Naive thymus-derived CD4-positive, alpha-beta T cell (primary cell): ENCODE results near the gene TRMT61A. TPM values are rescaled to one million over a fixed set of nuclear protein-coding genes. Genes with fewer than 3 reads are reported as not detected.

Experiments
- ATAC-seq: fragments of 150-1000 bp; cut with Tn5 transposase; 2 replicates; pipeline ENCODE4 v1.10.0; 2021; ENCODE audit warnings: mild to moderate bottlenecking, moderate library complexity
- CTCF ChIA-PET: fragments of 350-600 bp; sonication (Branson Sonifier 250); formaldehyde crosslinking; loops from one replicate; lab custom pipeline; 2021; ENCODE audit warnings: antibody characterized with exemption; lab: Charles Lee
- POLR2A ChIA-PET: fragments of 350-600 bp; sonication (Branson Sonifier 250); formaldehyde crosslinking; loops from one replicate; lab custom pipeline; 2021; ENCODE audit warnings: antibody characterized with exemption, inconsistent platforms; lab: Charles Lee
- DNase-seq, 9 donors: peaks; one replicate each; pipeline versions ENCODE4 v3.0.0 to v3.0.0-alpha.2; 2020 to 2022; ENCODE audit warnings: mixed read lengths in 1 of 9
- H3K27ac ChIP-seq: one replicate; pipeline ENCODE4 v1.7.0; 2013; ENCODE audit warnings: mild to moderate bottlenecking, low read depth, low read length, moderate library complexity
- H3K27me3 ChIP-seq, 2 donors: one replicate each; pipeline ENCODE4 v1.7.0; 2013; ENCODE audit warnings: low read length in 2 of 2, mild to moderate bottlenecking in 2 of 2, moderate library complexity in 2 of 2; ENCODE audit not compliant: control insufficient read depth in 2 of 2, insufficient read depth in 2 of 2
- H3K36me3 ChIP-seq, 3 experiments: 1 replicate in 2 of 3; 2 replicates in 1 of 3; pipeline ENCODE4 v1.7.0; 2013; ENCODE audit warnings: low read length in 3 of 3, mild to moderate bottlenecking in 3 of 3, moderate library complexity in 1 of 3; ENCODE audit not compliant: insufficient read depth in 3 of 3, control insufficient read depth in 2 of 3
- H3K4me1 ChIP-seq, 2 donors: one replicate each; pipeline ENCODE4 v1.7.0; 2013; ENCODE audit warnings: low read length in 2 of 2, mild to moderate bottlenecking in 2 of 2, moderate library complexity in 1 of 2; ENCODE audit not compliant: control insufficient read depth in 2 of 2, insufficient read depth in 2 of 2
- H3K4me3 ChIP-seq: 2 replicates; pipeline ENCODE4 v1.7.0; 2013; ENCODE audit warnings: mild to moderate bottlenecking, low read length
- H3K9me3 ChIP-seq, 3 experiments: 1 replicate in 2 of 3; 2 replicates in 1 of 3; pipeline ENCODE4 v1.7.0; 2013; ENCODE audit warnings: low read length in 3 of 3; ENCODE audit not compliant: control insufficient read depth in 2 of 3
- H3K27ac Mint-ChIP-seq, 9 donors: one replicate each; pipeline ENCODE4 v1.8.0; 2020 to 2022; ENCODE audit warnings: mixed read lengths in 9 of 9, mild to moderate bottlenecking in 8 of 9, moderate library complexity in 5 of 9, inconsistent platforms in 2 of 9
- H3K27me3 Mint-ChIP-seq, 5 donors: one replicate each; pipeline ENCODE4 v1.8.0; 2021 to 2022; ENCODE audit warnings: mixed read lengths in 5 of 5, mild to moderate bottlenecking in 1 of 5
- H3K36me3 Mint-ChIP-seq, 5 donors: one replicate each; pipeline ENCODE4 v1.8.0; 2020 to 2022; ENCODE audit warnings: mixed read lengths in 5 of 5, mild to moderate bottlenecking in 3 of 5, inconsistent platforms in 1 of 5
- H3K4me1 Mint-ChIP-seq, 7 donors: one replicate each; pipeline ENCODE4 v1.8.0; 2020 to 2022; ENCODE audit warnings: mixed read lengths in 7 of 7, mild to moderate bottlenecking in 3 of 7, inconsistent platforms in 1 of 7
- H3K4me3 Mint-ChIP-seq, 10 donors: one replicate each; pipeline ENCODE4 v1.8.0; 2020 to 2022; ENCODE audit warnings: mild to moderate bottlenecking in 10 of 10, mixed read lengths in 10 of 10, moderate library complexity in 6 of 10, inconsistent platforms in 2 of 10
- H3K9me3 Mint-ChIP-seq, 11 donors: one replicate each; pipeline ENCODE4 v1.8.0; 2020 to 2022; ENCODE audit warnings: mixed read lengths in 11 of 11, mild to moderate bottlenecking in 4 of 11, inconsistent platforms in 1 of 11, moderate library complexity in 1 of 11
- intact Hi-C, 2 donors: fragments of 100-400 bp; cut with micrococcal nuclease; formaldehyde crosslinking; loops; one replicate each; pipeline ENCODE4 v1.15.1; 2023
- polyA plus RNA-seq, 2 donors: library from polyadenylated mRNA; unstranded; fragments of 300-500 nt; fragmentation: Illumina TruSeq; gene quantifications; one replicate each; pipeline ENCODE4 v1.2.3, GENCODE V29; 2021
- total RNA-seq, 6 experiments: library from RNA in 5 of 6; stranded (reverse) in 5 of 6; gene quantifications; 1 replicate in 5 of 6; 2 replicates in 1 of 6; pipeline ENCODE4 v1.2.3 and lab custom pipeline; 2021 to 2026

TRMT61A gene
- total and polyA plus RNA-seq, 7 experiments from 2014 or later = 6.3 to 15.1 (median 12.2) TPM

GRCh38 chr14:103532216-103533136 is 3.5 kb downstream of the TRMT61A start:
- peak overlapping the region in 1 of 9 donors; percentile 28 for H3K27ac Mint-ChIP-seq

GRCh38 chr14:103533137-103533998 is 4.4 kb downstream of the TRMT61A start:
- H3K9me3 Mint-ChIP-seq = peaks cover 0 to 2% (median 0%) of the 10 kb centered on the region in 11 donors
- no peak overlapping the region for H3K27ac ChIP-seq
- no peak overlapping the region for H3K27ac Mint-ChIP-seq
- H3K36me3 ChIP-seq = peaks cover 0 to 52% (median 0%) of the 10 kb centered on the region in 3 experiments
- intact Hi-C loops = no loop called here
- peaks cover 14 to 15% of the 10 kb centered on the region in 2 donors for H3K4me1 ChIP-seq
- ChIA-PET POLR2A (interaction anchor here (0.6 kb wide), 1 partner anchor 10 kb away, joined by 3 read pairs; no protein-coding TSS in a partner anchor), CTCF (interaction anchor here (1.3 kb wide), 1 partner anchor 12 kb away, joined by 4 read pairs; no protein-coding TSS in a partner anchor)
- ATAC-seq (no peak), DNase-seq (no peak)
- no peak overlapping the region for H3K4me3 Mint-ChIP-seq
- H3K27me3 ChIP-seq = no peaks in the 10 kb centered on the region
- no peaks in the 10 kb centered on the region for H3K9me3 ChIP-seq
- no peak overlapping the region for H3K4me3 ChIP-seq
- no peaks in the 10 kb centered on the region for H3K36me3 Mint-ChIP-seq
- H3K27me3 Mint-ChIP-seq = no peaks in the 10 kb centered on the region
- peaks cover 18 to 26% (median 22%) of the 10 kb centered on the region in 7 donors for H3K4me1 Mint-ChIP-seq

More at GRCh38 chr14:103532216-103533136, 3.5 kb downstream of the TRMT61A start:
- Mint-ChIP-seq H3K27me3 (no peaks in the 10 kb centered on the region), H3K36me3 (no peaks in the 10 kb centered on the region), H3K4me3 (peak overlapping the region in 2 of 10 donors; percentile 6 to 41), H3K4me1 (peaks cover 24 to 30% (median 28%) of the 10 kb centered on the region in 7 donors), H3K9me3 (peaks cover 0 to 2% (median 0%) of the 10 kb centered on the region in 11 donors)
- Histone ChIP-seq H3K4me3 (no peak overlapping the region), H3K4me1 (peaks cover 19 to 21% of the 10 kb centered on the region in 2 donors), H3K27me3 (no peaks in the 10 kb centered on the region), H3K9me3 (no peaks in the 10 kb centered on the region), H3K27ac (no peak overlapping the region), H3K36me3 (peaks cover 0 to 52% (median 0%) of the 10 kb centered on the region in 3 experiments)
- DNase-seq (no peak), ATAC-seq (no peak)
- POLR2A ChIA-PET = interaction anchor here (0.6 kb wide), 1 partner anchor 378 kb away, joined by 3 read pairs; no protein-coding TSS in a partner anchor
- intact Hi-C loops = no loop called here
- CTCF ChIA-PET = interaction anchor here (1.3 kb wide), 1 partner anchor 11 kb away, joined by 4 read pairs; no protein-coding TSS in a partner anchor

GRCh38 chr14:103533999-103534575 is 5.1 kb downstream of the TRMT61A start:
- peaks cover 15 to 23% (median 18%) of the 10 kb centered on the region in 7 donors for H3K4me1 Mint-ChIP-seq
- Histone ChIP-seq H3K27me3 (no peaks in the 10 kb centered on the region), H3K4me3 (no peak overlapping the region), H3K4me1 (peaks cover 10 to 11% of the 10 kb centered on the region in 2 donors), H3K9me3 (no peaks in the 10 kb centered on the region), H3K36me3 (peaks cover 0 to 52% (median 0%) of the 10 kb centered on the region in 3 experiments), H3K27ac (no peak overlapping the region)
- H3K36me3 Mint-ChIP-seq = no peaks in the 10 kb centered on the region
- ChIA-PET CTCF (interaction anchor here (1.3 kb wide), 1 partner anchor 13 kb away, joined by 4 read pairs; no protein-coding TSS in a partner anchor), POLR2A (interaction anchor here (0.6 kb wide), 1 partner anchor 10 kb away, joined by 3 read pairs; no protein-coding TSS in a partner anchor)
- H3K9me3 Mint-ChIP-seq = peaks cover 0 to 2% (median 0%) of the 10 kb centered on the region in 11 donors
- no peak overlapping the region for H3K4me3 Mint-ChIP-seq
- H3K27me3 Mint-ChIP-seq = no peaks in the 10 kb centered on the region
- DNase-seq (no peak), ATAC-seq (no peak)
- intact Hi-C loops = no loop called here
- H3K27ac Mint-ChIP-seq = no peak overlapping the region

GRCh38 chr14:103534576-103535061 is 5.6 kb downstream of the TRMT61A start:
- ChIA-PET CTCF (no interaction called here), POLR2A (no interaction called here)
- ATAC-seq = no peak

GRCh38 chr14:103535081-103535890 is 6.3 kb downstream of the TRMT61A start:
- Mint-ChIP-seq H3K27ac (peak overlapping the region in 1 of 9 donors; percentile 33), H3K27me3 (peaks cover 0 to 3% (median 0%) of the 10 kb centered on the region in 5 donors), H3K4me3 (no peak overlapping the region), H3K36me3 (no peaks in the 10 kb centered on the region), H3K9me3 (no peaks in the 10 kb centered on the region), H3K4me1 (peaks cover 5 to 15% (median 8%) of the 10 kb centered on the region in 7 donors)
- DNase-seq (no peak), ATAC-seq (no peak)
- ChIA-PET POLR2A (no interaction called here), CTCF (no interaction called here)
- Histone ChIP-seq H3K27me3 (no peaks in the 10 kb centered on the region), H3K9me3 (no peaks in the 10 kb centered on the region), H3K27ac (no peak overlapping the region), H3K4me1 (peaks cover under 1% of the 10 kb centered on the region in 2 donors), H3K4me3 (no peak overlapping the region), H3K36me3 (peaks cover 0 to 52% (median 0%) of the 10 kb centered on the region in 3 experiments)
- intact Hi-C loops = no loop called here

More at GRCh38 chr14:103534576-103535061, 5.6 kb downstream of the TRMT61A start:
- H3K27me3 Mint-ChIP-seq = peaks cover 0 to 3% (median 0%) of the 10 kb centered on the region in 5 donors
- no peak overlapping the region for H3K27ac Mint-ChIP-seq
- H3K36me3 Mint-ChIP-seq = no peaks in the 10 kb centered on the region
- DNase-seq = no peak
- Histone ChIP-seq H3K27me3 (no peaks in the 10 kb centered on the region), H3K36me3 (peaks cover 0 to 52% (median 0%) of the 10 kb centered on the region in 3 experiments), H3K27ac (no peak overlapping the region), H3K4me3 (no peak overlapping the region), H3K4me1 (peaks cover 7% of the 10 kb centered on the region in 2 donors), H3K9me3 (no peaks in the 10 kb centered on the region)
- no peaks in the 10 kb centered on the region for H3K9me3 Mint-ChIP-seq
- no peak overlapping the region for H3K4me3 Mint-ChIP-seq
- intact Hi-C loops = no loop called here
- peaks cover 11 to 21% (median 14%) of the 10 kb centered on the region in 7 donors for H3K4me1 Mint-ChIP-seq
